Activated B cell treated with CpG ODN at 0.5 μM for 24 hours (primary cell): Measurements from ENCODE around the gene RPL22L1. TPM values are rescaled to one million over a fixed set of nuclear protein-coding genes. Genes with fewer than 3 reads are reported as not detected.

Source experiments
- ATAC-seq: fragments of 200-7000 bp; cut with Tn5 transposase; one replicate; pipeline ENCODE4 v1.10.0; 2021; ENCODE audit warnings: low read depth, mild to moderate bottlenecking, moderate library complexity
- CTCF ChIA-PET: fragments of 350-600 bp; sonication (Branson Sonifier 250); formaldehyde crosslinking; loops from one replicate; lab custom pipeline; 2021; ENCODE audit warnings: antibody characterized with exemption; lab: Charles Lee
- POLR2A ChIA-PET: fragments of 350-600 bp; sonication (Branson Sonifier 250); formaldehyde crosslinking; loops from one replicate; lab custom pipeline; 2021; ENCODE audit warnings: antibody characterized with exemption; lab: Charles Lee
- DNase-seq: peaks from one replicate; pipeline ENCODE4 v3.0.0; 2022
- H3K27ac Mint-ChIP-seq: one replicate; pipeline ENCODE4 v1.8.0; 2020; ENCODE audit warnings: mixed read lengths
- H3K27me3 Mint-ChIP-seq: one replicate; pipeline ENCODE4 v1.8.0; 2021; ENCODE audit warnings: mixed read lengths
- H3K36me3 Mint-ChIP-seq: one replicate; pipeline ENCODE4 v1.8.0; 2021; ENCODE audit warnings: low read depth, mixed read lengths
- H3K4me1 Mint-ChIP-seq: one replicate; pipeline ENCODE4 v1.8.0; 2021; ENCODE audit warnings: mixed read lengths
- H3K4me3 Mint-ChIP-seq: one replicate; pipeline ENCODE4 v1.8.0; 2020; ENCODE audit warnings: mild to moderate bottlenecking, mixed read lengths
- H3K9me3 Mint-ChIP-seq: one replicate; pipeline ENCODE4 v1.8.0; 2020; ENCODE audit warnings: mixed read lengths
- CTCF ChIP-seq: fragments of 200-600 bp; IDR thresholded peaks from one replicate; pipeline ENCODE4 v1.8.0; 2022; ENCODE audit warnings: antibody characterized with exemption, mild to moderate bottlenecking
- intact Hi-C: fragments of 100-400 bp; cut with micrococcal nuclease; formaldehyde crosslinking; loops from one replicate; pipeline ENCODE4 v1.15.1; 2024
- total RNA-seq: library from RNA; stranded (reverse); gene quantifications from 2 replicates; pipeline ENCODE4 v1.2.3, GENCODE V29; 2022

Gene RPL22L1
- total RNA-seq, 1 donor from 2014 or later = 109 TPM

GRCh38 chr3:170866499-170866898 lies 3.5 kb downstream of the RPL22L1 start:
- ATAC-seq = no peak
- H3K36me3 Mint-ChIP-seq = peaks cover 54% of the 10 kb centered on the region
- ChIA-PET POLR2A (interaction anchor here (0.8 kb wide), 1 partner anchor 42 kb away, joined by 3 read pairs; the partner anchor contains the start of gene EIF5A2), CTCF (interaction anchor here (1.5 kb wide), 1 partner anchor 55 kb away, joined by 5 read pairs; no protein-coding TSS in a partner anchor)
- no peaks in the 10 kb centered on the region for H3K27me3 Mint-ChIP-seq
- peaks cover 37% of the 10 kb centered on the region for H3K4me1 Mint-ChIP-seq
- no peak for DNase-seq
- intact Hi-C loops = loop anchor here (5.0 kb wide), 1 partner anchor 809 kb away; no protein-coding TSS in a partner anchor
- H3K9me3 Mint-ChIP-seq = no peaks in the 10 kb centered on the region
- TF ChIP-seq CTCF = no peak
- H3K4me3 Mint-ChIP-seq = peak overlapping the region; percentile 68
- peak overlapping the region; percentile 65 for H3K27ac Mint-ChIP-seq

DNA sequence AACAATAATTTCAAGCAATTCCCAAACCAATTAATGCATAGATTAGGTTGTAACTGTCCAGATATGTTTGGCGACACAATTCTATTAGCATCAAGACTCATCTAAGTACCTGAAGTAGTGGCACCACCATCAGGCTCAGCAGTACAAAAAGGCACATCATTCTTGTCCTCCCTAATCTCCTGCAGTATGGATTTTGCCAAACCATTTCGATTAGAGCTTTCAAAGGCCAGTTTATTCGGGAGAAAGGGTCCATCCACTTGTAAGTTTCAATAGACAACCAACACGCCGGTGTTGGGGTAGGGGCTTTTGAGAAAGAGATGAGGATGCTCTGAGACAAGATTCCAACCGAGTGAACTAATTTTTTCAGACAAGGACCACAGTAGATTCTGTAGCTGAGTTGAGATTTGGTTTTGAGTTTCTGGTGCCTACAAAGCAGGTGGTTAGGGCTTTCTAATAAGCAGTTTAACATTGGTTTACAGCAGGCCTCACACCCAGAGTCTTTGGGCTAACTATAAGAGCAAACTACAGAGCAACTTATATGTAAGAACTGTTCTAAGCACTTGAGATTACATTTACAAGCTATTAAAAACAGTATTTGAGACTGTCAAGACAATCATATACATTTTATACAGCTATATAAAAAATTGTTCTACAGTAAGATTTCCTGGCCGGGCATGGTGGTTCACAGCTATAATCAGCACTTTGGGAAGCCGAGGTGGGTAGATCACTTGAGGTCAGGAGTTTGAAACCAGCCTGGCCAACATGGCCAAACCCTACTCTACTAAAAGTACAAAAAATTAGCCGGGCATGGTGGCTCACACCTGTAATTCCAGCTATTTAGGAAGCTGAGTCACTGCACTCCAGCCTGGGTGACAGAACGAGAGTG lies 4.5 kb downstream of the RPL22L1 start:
- intact Hi-C loops = loop anchor here (5.0 kb wide), 1 partner anchor 808 kb away; no protein-coding TSS in a partner anchor
- no peak for TF ChIP-seq CTCF
- POLR2A ChIA-PET = interaction anchor here (0.8 kb wide), 1 partner anchor 32 kb away, joined by 3 read pairs; no protein-coding TSS in a partner anchor
- H3K4me3 Mint-ChIP-seq = no peak overlapping the region
- H3K4me1 Mint-ChIP-seq = peaks cover 33% of the 10 kb centered on the region
- DNase-seq (no peak), ATAC-seq (no peak)
- H3K27me3 Mint-ChIP-seq = no peaks in the 10 kb centered on the region
- CTCF ChIA-PET = interaction anchor here (0.7 to 1.5 kb wide), 2 partner anchors 10 to 53 kb away, joined by 3 to 5 read pairs; no protein-coding TSS in a partner anchor
- peaks cover 54% of the 10 kb centered on the region for H3K36me3 Mint-ChIP-seq
- H3K9me3 Mint-ChIP-seq = no peaks in the 10 kb centered on the region
- no peak overlapping the region for H3K27ac Mint-ChIP-seq

DNA sequence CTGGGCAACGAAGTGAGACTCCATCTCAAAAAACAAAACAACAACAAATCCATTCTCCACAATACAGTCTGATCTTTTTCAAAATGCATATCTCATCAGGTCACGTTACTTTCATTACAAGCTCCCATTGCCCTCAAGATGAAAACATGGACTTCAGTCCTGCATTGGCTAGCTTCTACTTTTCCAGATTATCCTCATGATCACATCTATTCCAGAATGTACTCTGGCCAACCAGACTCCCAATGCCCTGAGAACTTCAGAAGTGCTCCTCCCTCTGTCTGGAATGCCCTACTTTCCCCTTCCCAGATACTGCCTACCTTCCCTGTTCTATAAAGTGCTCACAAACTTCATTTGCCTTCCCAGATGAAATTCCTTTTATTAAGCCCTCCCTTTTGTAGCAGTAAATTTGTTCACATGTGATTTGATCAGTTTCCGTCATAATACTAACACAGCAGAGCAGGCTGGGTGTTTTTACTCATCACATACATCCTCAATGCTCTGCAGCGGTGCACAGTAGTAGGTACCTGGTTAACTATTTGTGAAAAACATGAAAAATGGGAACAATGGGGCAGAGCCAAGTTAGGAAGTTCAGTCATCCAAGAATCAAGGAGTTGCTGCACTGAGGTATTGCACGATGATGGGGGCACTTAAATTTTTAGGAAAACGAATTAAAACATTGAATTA lies 5.3 kb downstream of the RPL22L1 start:
- CTCF ChIA-PET = no interaction called here

GRCh38 chr3:170863816-170864215 lies 6.2 kb downstream of the RPL22L1 start:
- ChIA-PET CTCF (no interaction called here), POLR2A (interaction anchor here (0.6 to 1.2 kb wide), 2 partner anchors 15 to 49 kb away, joined by 3 to 5 read pairs; no protein-coding TSS in a partner anchor)
- intact Hi-C loops = no loop called here
- TF ChIP-seq CTCF = no peak
- DNase-seq (no peak), ATAC-seq (no peak)
- peaks cover 46% of the 10 kb centered on the region for H3K36me3 Mint-ChIP-seq
- peak overlapping the region; percentile 6 for H3K27ac Mint-ChIP-seq
- no peaks in the 10 kb centered on the region for H3K9me3 Mint-ChIP-seq
- no peaks in the 10 kb centered on the region for H3K27me3 Mint-ChIP-seq
- H3K4me1 Mint-ChIP-seq = peaks cover 20% of the 10 kb centered on the region
- no peak overlapping the region for H3K4me3 Mint-ChIP-seq

More for the DNA sequence above, 5.3 kb downstream of the RPL22L1 start:
- ATAC-seq (no peak), DNase-seq (no peak)
- intact Hi-C loops = loop anchor here (5.0 kb wide), 1 partner anchor 807 kb away; no protein-coding TSS in a partner anchor
- Mint-ChIP-seq H3K27me3 (no peaks in the 10 kb centered on the region), H3K27ac (peak overlapping the region; percentile 30), H3K4me3 (no peak overlapping the region), H3K9me3 (no peaks in the 10 kb centered on the region), H3K36me3 (peaks cover 50% of the 10 kb centered on the region), H3K4me1 (peaks cover 25% of the 10 kb centered on the region)
- no peak for TF ChIP-seq CTCF
- POLR2A ChIA-PET = interaction anchor here (1.2 kb wide), 1 partner anchor 15 kb away, joined by 5 read pairs; no protein-coding TSS in a partner anchor
